GM12801 (cell line): ENCODE data around the gene PPP1R1A.

Source experiments
- TF ChIP-seq, protein P1 (sequence below): IDR thresholded peaks from one replicate; pipeline ENCODE4 v1.5.1; 2011; ENCODE audit warnings: control low read depth; ENCODE audit not compliant: insufficient read length; ENCODE audit errors: extremely low read depth

The PPP1R1A gene

DNA sequence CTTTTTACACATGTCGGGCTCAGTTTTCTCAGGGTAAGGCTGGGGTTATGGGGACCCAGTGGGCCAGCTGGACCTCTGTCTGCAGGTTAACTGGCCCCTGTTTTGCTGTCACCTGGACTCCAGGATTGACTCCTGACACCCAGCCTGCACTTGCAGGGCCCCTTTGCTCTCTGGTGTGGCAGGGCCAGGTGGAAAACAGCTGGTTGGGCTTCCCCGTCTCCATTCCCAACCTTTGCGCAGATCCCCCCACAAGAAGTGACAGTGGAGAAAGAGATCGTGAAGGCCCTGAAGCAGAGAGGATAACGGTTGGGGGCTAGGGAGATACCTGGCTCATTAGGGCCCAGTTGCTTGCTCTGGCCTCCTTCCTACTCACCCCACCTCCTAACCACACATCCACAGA lies 1.5 kb upstream of the PPP1R1A start:
- TF ChIP-seq, protein P1, sequence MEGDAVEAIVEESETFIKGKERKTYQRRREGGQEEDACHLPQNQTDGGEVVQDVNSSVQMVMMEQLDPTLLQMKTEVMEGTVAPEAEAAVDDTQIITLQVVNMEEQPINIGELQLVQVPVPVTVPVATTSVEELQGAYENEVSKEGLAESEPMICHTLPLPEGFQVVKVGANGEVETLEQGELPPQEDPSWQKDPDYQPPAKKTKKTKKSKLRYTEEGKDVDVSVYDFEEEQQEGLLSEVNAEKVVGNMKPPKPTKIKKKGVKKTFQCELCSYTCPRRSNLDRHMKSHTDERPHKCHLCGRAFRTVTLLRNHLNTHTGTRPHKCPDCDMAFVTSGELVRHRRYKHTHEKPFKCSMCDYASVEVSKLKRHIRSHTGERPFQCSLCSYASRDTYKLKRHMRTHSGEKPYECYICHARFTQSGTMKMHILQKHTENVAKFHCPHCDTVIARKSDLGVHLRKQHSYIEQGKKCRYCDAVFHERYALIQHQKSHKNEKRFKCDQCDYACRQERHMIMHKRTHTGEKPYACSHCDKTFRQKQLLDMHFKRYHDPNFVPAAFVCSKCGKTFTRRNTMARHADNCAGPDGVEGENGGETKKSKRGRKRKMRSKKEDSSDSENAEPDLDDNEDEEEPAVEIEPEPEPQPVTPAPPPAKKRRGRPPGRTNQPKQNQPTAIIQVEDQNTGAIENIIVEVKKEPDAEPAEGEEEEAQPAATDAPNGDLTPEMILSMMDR, result no peak

DNA sequence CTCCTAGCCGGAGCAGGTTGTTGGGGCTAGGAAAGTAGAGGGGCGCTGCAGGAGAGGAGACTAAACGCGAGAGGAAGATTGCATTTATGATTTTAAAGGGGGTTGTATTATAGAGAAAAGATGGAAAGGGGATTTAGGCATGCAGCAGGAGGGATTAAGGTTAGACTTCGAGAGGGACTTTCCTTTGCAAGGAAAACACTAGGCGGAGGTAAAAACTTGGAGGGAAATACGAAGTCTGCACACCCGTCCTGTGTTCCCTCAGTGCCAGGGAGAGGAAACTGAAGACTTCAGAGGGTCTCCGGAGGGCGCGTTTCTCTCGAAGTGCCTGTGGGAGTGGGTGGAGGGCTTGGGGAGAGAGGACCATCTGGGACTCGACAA lies 420 bp upstream of the PPP1R1A start:
- TF ChIP-seq, protein P1, result no peak

DNA sequence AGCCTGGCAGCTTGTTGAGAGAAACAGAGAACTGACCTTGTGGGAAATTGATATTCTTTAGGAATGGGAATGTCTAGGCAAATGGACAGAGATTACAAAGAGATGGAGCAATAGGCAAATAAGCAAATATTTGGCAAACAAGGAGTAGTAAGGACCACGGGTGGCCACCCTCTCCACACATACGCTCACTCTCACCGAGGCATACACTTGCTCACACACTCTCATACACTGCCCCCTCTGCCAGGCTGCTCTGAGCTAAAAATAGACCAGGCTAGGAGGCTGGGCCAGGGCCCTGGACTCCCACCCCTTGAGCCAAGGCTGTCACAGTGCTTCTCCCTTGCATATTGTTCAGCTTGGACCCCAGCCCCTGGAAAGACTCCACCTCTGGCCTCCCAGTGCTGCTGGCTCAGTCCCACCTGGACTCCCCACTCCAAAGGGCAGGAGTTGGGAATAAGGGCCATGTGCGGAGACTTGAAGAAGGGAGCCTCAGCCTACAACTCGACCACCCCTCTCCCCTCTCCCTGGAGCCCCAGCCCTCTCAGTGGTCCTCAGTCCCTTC lies 1.1 kb downstream of the PPP1R1A start:
- TF ChIP-seq, protein P1, result no peak

DNA sequence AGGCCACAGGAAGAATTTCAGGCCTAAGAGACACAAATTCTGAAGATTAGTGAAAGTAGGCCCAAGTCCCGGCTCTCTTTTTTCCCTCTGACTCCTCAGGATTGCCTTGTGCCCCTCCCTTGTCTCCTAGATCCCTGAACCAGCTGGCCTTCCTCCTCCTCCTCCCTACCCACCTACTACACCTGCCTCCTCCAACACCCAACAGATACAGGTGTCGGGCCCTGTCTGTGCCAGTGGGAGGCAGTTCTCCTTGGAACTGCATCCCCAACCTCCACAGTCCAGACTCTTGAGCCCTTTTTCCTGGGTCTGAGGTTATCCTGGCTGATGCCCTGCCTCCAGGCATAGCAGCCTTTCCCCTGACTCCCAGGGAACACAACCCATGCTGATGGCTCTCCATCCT lies 1.8 kb downstream of the PPP1R1A start:
- TF ChIP-seq, protein P1, result no peak

DNA sequence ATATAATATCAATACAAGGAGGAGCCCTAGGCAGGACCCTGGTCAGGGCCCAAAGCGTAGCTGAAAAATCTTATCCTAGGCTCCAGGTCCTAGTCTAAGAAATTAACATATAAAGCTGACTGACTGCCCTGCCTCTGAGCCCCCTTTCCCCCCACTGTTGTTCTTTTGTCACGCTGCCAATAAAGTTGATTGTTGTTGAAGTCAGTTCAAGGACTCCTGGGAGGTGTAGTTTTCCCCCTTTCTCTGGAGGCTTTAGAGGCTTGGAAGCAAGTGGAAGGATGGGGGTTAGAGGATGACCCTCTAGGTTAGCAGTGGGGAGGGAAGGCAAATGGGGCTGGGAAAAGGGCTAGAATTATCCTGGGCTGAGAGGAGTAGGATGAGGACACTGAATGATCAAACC lies 3.2 kb downstream of the PPP1R1A start:
- TF ChIP-seq, protein P1, result no peak

DNA sequence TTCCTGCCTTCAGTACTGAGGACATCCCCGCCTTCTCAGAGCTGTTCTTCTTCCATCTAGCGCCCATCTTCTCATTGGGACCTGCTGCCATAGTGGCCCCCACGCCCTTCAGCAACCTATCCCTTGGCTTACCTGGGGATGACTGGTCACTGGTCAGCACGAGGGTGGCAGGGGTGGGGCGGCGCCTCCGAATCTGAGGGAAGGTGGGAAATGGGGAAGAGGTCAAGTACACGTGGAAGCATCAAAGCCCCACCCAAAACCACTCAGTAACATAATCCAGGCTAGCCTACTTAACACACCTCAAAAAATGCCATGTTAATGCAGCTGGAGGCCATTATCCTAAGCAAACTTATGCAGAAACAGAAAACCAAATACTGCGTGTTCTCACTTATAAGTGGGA lies 4.3 kb downstream of the PPP1R1A start:
- TF ChIP-seq, protein P1, result no peak

DNA sequence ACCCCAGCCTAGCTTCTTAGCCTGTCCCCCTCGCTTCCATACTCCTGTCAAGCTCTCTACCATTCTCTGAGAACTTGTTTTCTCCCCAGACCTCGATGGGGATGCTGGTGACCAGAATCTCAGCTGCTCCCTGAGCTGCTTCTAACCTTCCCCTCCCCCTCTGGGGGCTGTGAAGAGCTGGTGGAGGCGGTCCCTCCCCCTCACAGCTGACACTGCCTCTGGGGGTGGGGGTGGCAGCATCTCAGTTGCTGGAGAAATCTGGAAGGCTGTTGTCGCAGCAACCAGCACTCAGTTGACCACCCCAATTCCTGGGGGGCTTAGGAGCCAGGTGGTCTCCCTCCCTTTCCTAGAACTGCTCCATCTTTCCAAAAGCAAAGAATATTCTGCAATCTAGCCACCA lies 4.7 kb downstream of the PPP1R1A start:
- TF ChIP-seq, protein P1, result no peak

DNA sequence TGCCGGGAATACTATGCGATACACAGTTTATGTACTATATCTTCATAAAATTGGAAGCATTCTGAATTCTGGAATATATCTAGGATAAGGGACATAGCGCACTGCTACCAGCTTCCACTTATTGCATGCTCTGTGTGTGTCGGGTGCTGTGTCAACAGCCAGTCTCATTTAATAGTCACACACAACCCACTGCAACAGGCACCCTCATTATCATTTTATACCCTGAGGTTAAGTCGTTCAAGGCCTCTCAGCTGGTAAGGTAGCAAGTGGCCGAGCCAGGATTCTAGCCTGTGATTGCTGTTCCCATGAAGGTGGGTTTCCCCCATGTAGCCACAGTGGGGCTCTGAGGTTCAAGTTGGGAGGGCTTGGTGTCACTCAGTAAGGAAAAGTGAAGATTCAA lies 7.0 kb downstream of the PPP1R1A start:
- TF ChIP-seq, protein P1, result no peak
